Esophagus (tissue), 2 donors: ENCODE data around the gene OR10A2. TPM values are rescaled to one million over a fixed set of nuclear protein-coding genes. Genes with fewer than 3 reads are reported as not detected.
"Not testable (repeated sequence)": the region's sequence is repeated elsewhere in the genome, so short reads cannot be mapped to it uniquely, and the experiment has no call there.

Experiments used
- H3K27ac ChIP-seq, 2 donors: one replicate each; pipeline ENCODE4 v1.5.1; 2013; ENCODE audit warnings: low read depth in 2 of 2, mild to moderate bottlenecking in 2 of 2, inconsistent platforms in 1 of 2, low read length in 1 of 2, moderate library complexity in 1 of 2
- H3K27me3 ChIP-seq, 2 donors: one replicate each; pipeline ENCODE4 v1.6.1; 2013; ENCODE audit warnings: low read length in 2 of 2, control low read depth in 1 of 2, mild to moderate bottlenecking in 1 of 2; ENCODE audit not compliant: insufficient read depth in 2 of 2, control insufficient read depth in 1 of 2
- H3K36me3 ChIP-seq, 2 donors: one replicate each; pipeline ENCODE4 v1.6.1; 2013; ENCODE audit warnings: low read length in 1 of 2; ENCODE audit not compliant: control insufficient read depth in 2 of 2, insufficient read depth in 2 of 2
- H3K4me1 ChIP-seq, 2 donors: one replicate each; pipeline ENCODE4 v1.6.1; 2013; ENCODE audit warnings: low read length in 1 of 2; ENCODE audit not compliant: control insufficient read depth in 2 of 2, insufficient read depth in 2 of 2
- H3K4me3 ChIP-seq, 2 donors: one replicate each; pipeline ENCODE4 v1.5.1; 2013; ENCODE audit warnings: low read length in 2 of 2, mild to moderate bottlenecking in 2 of 2, low read depth in 1 of 2, moderate library complexity in 1 of 2
- H3K9me3 ChIP-seq, 2 donors: one replicate each; pipeline ENCODE4 v1.6.1; 2013; ENCODE audit warnings: mild to moderate bottlenecking in 2 of 2, low read depth in 1 of 2, low read length in 1 of 2, moderate library complexity in 1 of 2; ENCODE audit not compliant: control insufficient read depth in 2 of 2, insufficient read depth in 1 of 2
- WGBS, 2 donors: extraction: QIAGEN DNeasy Blood & Tissue Kit; methylation state at CpG; one replicate each; pipeline ENCODE4 v1.1.7; 2013; 5-methylcytosine and 5-hydroxymethylcytosine counted together
- polyA plus RNA-seq, 2 donors: library from polyadenylated mRNA; stranded (reverse); fragments of 200-250 nt; gene quantifications; one replicate each; pipeline ENCODE4 v1.2.3, GENCODE V29; 2013
- donor health status: healthy with polysubstance abuse.
- donor health status: Bipolar disorder and iron deficiency.

OR10A2 gene
- polyA plus RNA-seq, 2 donors: not detected

DNA sequence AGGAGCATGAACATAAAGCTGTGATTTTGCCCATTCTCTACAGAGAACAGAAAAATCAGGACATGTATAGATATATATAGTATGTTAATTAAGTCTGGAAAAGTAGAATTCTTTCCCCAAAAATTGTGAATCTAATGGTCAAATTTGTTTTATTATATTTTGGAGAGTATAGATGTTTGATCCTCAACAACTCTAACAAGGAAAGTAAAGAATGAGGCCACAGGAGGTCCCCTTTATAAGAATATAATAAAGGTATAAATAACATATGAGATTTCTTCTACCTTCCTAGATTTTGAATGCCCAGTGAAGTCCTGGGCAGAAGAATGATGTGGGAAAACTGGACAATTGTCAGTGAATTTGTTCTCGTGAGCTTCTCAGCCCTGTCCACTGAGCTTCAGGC is 13.5 kb downstream of the OR10A2 start, which contains the start of gene OR10A4:
TSS of gene OR10A4 (plus strand) at position 301 of the 400 bp plus-strand sequence. CDS start at position 324, 23 bp downstream.
- Histone ChIP-seq H3K36me3 (no peaks in the 10 kb centered on the region), H3K4me1 (no peaks in the 10 kb centered on the region), H3K9me3 (peaks cover 0 to 4% of the 10 kb centered on the region in 2 donors), H3K27ac (no peak within 1 kb of the TSS), H3K4me3 (no peak within 1 kb of the TSS), H3K27me3 (no peaks in the 10 kb centered on the region)
- WGBS, 2 donors: 75 to 90% methylated on average over 1 of the region's 1 CpG

DNA sequence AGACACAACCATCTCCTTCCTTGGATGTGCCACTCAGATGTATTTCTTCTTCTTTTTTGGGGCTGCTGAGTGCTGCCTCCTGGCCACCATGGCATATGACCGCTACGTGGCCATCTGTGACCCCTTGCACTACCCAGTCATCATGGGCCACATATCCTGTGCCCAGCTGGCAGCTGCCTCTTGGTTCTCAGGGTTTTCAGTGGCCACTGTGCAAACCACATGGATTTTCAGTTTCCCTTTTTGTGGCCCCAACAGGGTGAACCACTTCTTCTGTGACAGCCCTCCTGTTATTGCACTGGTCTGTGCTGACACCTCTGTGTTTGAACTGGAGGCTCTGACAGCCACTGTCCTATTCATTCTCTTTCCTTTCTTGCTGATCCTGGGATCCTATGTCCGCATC is 14.1 kb downstream of the OR10A2 start:
- no peaks in the 10 kb centered on the region for H3K4me1 ChIP-seq
- WGBS, 2 donors: 72 to 80% methylated on average over 3 of the region's 3 CpGs
- H3K27me3 ChIP-seq: no peaks in the 10 kb centered on the region
- H3K9me3 ChIP-seq: peaks cover 0 to 4% of the 10 kb centered on the region in 2 donors
- H3K4me3 ChIP-seq: no peak overlapping the region
- H3K27ac ChIP-seq: no peak overlapping the region
- no peaks in the 10 kb centered on the region for H3K36me3 ChIP-seq

DNA sequence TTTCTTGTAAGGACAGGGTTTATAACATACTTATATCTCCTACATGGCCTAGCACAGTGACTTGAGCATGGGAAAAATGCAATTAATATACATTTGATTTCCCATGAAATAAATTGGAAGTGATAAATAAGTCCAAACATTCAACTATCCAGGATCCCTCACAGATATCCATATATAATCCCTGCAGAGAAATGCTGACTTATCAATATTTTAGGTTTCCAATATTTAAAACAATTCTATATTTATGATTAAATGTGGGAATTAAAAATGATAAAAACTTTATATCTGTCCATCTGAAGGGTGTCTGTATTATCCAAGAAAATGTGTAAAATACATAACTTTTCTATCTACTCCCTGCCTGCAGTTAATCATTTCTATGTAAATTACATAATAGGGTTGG is 19.9 kb downstream of the OR10A2 start:
- no peaks in the 10 kb centered on the region for H3K27me3 ChIP-seq
- no peaks in the 10 kb centered on the region for H3K36me3 ChIP-seq
- no peaks in the 10 kb centered on the region for H3K9me3 ChIP-seq
- no peak overlapping the region for H3K27ac ChIP-seq
- no peaks in the 10 kb centered on the region for H3K4me1 ChIP-seq
- no peak overlapping the region for H3K4me3 ChIP-seq

DNA sequence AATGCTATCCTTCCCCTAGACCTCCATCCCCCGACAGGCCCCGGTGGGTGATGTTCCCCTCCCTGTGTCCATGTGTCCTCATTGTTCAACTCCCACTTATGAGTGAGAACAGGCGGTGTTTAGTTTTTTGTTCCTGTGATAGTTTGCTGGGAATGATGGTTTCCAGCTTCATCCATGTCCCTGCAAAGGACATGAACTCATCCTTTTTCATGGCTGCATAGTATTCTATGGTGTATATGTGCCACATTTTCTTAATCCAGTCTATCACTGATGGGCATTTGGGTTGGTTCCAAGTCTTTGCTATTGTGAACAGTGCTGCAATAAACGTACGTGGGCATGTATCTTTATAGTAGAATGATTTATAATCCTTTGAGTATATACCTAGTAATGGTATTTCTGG is 24.9 kb downstream of the OR10A2 start:
- not testable (repeated sequence) for H3K4me1 ChIP-seq, H3K27ac ChIP-seq, H3K4me3 ChIP-seq, H3K27me3 ChIP-seq, H3K9me3 ChIP-seq, H3K36me3 ChIP-seq
- 83 to 89% methylated on average over 5 of the region's 5 CpGs for WGBS, 2 donors

DNA sequence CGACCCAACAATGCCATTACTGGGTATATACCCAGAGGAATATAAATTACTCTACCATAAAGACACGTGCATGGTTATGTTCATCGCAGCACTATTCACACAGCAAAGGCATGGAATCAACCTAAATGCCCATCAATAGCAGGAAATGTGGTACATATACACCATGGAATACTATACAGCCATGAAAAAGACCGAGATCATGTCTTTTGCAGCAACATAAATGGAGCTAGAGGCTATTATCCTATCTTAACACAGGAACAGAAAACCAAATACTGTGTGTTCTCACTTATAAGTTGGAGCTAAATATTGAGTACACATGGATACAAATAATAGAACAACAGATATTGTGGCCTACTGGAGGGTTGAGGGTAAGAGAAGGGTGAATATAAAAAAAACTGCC is 26.0 kb downstream of the OR10A2 start:
- H3K36me3 ChIP-seq: no peaks in the 10 kb centered on the region
- H3K4me3 ChIP-seq: no peak overlapping the region
- H3K4me1 ChIP-seq: no peaks in the 10 kb centered on the region
- H3K27me3 ChIP-seq: no peaks in the 10 kb centered on the region
- H3K9me3 ChIP-seq: no peaks in the 10 kb centered on the region
- 81 to 87% methylated on average over 4 of the region's 4 CpGs for WGBS, 2 donors
- H3K27ac ChIP-seq: no peak overlapping the region

DNA sequence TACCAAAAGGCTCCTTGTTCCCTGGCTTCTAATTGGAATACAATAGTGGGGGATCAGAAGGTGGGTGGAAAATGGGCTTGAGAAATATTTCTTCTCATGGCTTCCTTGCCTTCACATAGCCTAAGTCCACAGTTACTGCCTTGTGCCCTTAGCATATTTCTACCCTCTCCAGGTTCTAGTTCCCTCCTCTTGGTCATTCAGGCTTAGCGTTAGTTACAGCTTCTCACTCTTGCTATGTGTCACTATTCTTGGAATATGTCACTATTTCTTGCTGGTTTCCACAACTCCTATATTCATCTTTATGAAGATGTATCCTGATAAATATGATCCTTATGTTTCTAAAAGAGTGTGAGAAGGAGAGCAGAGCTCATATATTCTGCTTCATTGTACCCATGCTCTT is 27.0 kb downstream of the OR10A2 start:
- Histone ChIP-seq H3K27ac (no peak overlapping the region), H3K4me1 (no peaks in the 10 kb centered on the region), H3K36me3 (no peaks in the 10 kb centered on the region), H3K9me3 (no peaks in the 10 kb centered on the region), H3K27me3 (no peaks in the 10 kb centered on the region), H3K4me3 (no peak overlapping the region)
- WGBS, 2 donors: 76 to 82% methylated on average over 1 of the region's 1 CpG

DNA sequence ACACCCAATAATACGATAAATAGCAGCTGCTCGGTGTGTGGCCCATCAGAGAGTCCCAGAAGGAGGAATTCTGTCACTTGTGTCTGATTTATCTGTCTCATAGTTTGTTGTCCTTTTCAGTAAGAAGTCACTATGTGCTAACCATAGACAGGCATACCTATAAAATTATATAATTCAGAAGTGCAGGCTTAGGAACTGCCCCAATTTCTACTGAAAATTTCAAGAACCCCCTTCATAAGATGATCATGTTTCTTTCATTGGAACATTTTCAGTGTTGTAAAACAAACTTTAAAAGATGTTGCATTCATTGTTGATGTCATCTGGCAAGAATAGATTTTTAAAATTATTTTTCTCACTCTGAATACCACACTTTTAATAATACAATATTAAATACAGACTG is 29.5 kb downstream of the OR10A2 start, which contains the start of gene OR2D2:
TSS of gene OR2D2 (minus strand) at position 101 of the 400 bp plus-strand sequence. CDS start at position 101, 0 bp downstream.
- Histone ChIP-seq H3K4me3 (no peak within 1 kb of the TSS), H3K36me3 (no peaks in the 10 kb centered on the region), H3K4me1 (no peaks in the 10 kb centered on the region), H3K27me3 (no peaks in the 10 kb centered on the region), H3K27ac (no peak within 1 kb of the TSS), H3K9me3 (no peaks in the 10 kb centered on the region)
- 77 to 81% methylated on average over 2 of the region's 2 CpGs for WGBS, 2 donors

DNA sequence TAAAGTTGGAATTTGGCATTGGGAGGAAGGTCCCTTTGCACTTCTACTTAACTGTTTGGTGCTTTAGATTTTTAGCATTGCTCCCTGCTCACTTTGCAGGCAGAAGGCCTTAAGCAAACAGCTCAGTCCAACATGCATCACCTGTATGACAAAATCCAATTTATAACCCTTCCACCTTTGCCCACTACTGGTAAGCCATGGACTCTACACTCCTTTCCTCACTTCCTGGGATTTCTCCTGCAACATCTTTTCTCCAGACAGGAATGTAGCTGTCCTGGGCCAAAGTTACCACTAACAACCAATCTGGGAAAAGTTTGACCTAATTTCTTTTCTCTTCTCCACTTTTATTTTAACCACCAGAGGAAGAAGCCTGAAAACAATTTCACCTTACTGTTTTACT is 31.2 kb downstream of the OR10A2 start:
- Histone ChIP-seq H3K4me3 (no peak overlapping the region), H3K4me1 (no peaks in the 10 kb centered on the region), H3K27me3 (no peaks in the 10 kb centered on the region), H3K27ac (no peak overlapping the region), H3K9me3 (no peaks in the 10 kb centered on the region), H3K36me3 (no peaks in the 10 kb centered on the region)

DNA sequence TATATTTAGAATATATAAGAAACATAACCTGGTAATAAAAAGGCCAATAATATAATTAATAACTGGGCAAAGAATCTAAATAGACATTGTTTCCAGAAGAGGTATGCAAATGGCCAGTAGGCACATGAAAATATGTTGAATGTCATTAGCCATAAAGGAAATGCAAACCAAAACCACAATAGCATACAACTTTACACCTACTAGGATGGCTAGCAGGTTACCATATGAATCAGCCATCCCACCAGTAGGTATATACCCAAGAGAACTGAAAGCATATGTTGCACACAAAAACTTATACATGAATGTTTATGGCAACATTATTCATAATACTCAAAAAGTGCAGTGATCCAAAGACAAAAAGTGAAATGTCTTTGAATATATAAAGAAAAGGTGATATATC is 32.2 kb downstream of the OR10A2 start:
- no peaks in the 10 kb centered on the region for H3K4me1 ChIP-seq
- H3K27me3 ChIP-seq: no peaks in the 10 kb centered on the region
- no peaks in the 10 kb centered on the region for H3K36me3 ChIP-seq
- H3K4me3 ChIP-seq: no peak overlapping the region
- no peaks in the 10 kb centered on the region for H3K9me3 ChIP-seq
- H3K27ac ChIP-seq: no peak overlapping the region

DNA sequence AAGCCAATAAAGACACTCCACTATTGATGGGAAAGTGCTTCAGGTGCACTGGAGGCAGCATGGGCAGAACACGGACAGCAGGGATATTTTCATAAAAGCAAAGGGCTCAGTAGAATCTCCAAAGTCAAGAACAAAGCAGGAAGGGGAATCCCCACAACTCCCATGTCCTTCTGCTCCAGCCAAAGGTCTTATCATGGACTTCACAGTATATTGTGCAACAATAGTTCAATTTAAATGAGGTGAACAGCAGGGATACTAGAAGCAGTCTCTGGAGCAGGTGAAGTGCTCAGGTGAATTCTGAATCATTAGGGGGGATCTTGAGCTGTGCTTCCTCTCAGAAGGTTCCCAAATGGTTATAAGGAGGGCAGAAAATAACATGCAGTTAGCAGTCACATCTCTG is 36.1 kb downstream of the OR10A2 start:
- Histone ChIP-seq H3K27me3 (no peaks in the 10 kb centered on the region), H3K9me3 (no peaks in the 10 kb centered on the region), H3K4me3 (no peak overlapping the region), H3K27ac (no peak overlapping the region), H3K36me3 (no peaks in the 10 kb centered on the region), H3K4me1 (no peaks in the 10 kb centered on the region)
- 54 to 65% methylated on average over 1 of the region's 1 CpG for WGBS, 2 donors
